HG02588 (cell line): ENCODE data around the gene WFIKKN1.
"Not testable (repeated sequence)": the region's sequence is repeated elsewhere in the genome, so short reads cannot be mapped to it uniquely, and the experiment has no call there.

Source experiments
- ATAC-seq: cut with Tn5 transposase; IDR thresholded peaks from one replicate; pipeline ENCODE4 v1.9.1; 2021; ENCODE audit warnings: mild to moderate bottlenecking, moderate library complexity; ENCODE audit not compliant: unreplicated experiment

WFIKKN1 gene

DNA sequence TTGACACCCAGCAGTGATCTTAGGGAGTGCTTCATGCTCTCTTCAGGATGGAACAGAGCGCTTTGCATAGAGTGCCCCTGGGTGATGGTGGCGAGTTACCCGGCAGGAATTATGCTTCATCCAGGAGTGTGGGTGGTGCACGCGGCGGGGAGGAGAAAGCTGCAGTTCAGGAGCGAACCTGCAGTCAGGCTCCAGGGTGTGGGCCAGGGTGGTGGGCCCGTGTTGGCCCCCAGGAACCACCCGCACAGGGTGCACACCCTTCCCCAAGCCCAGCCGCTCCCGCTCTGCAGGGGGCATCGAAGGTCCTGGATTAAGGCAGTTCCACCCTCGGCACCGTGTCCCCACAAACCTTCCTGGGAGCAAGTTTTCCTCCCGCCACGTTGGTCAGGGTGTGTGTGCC is 37.0 kb upstream of the WFIKKN1 start:
- no peak for ATAC-seq

GRCh38 chr16:595094-595528 is 35.7 kb upstream of the WFIKKN1 start:
- ATAC-seq: no peak

DNA sequence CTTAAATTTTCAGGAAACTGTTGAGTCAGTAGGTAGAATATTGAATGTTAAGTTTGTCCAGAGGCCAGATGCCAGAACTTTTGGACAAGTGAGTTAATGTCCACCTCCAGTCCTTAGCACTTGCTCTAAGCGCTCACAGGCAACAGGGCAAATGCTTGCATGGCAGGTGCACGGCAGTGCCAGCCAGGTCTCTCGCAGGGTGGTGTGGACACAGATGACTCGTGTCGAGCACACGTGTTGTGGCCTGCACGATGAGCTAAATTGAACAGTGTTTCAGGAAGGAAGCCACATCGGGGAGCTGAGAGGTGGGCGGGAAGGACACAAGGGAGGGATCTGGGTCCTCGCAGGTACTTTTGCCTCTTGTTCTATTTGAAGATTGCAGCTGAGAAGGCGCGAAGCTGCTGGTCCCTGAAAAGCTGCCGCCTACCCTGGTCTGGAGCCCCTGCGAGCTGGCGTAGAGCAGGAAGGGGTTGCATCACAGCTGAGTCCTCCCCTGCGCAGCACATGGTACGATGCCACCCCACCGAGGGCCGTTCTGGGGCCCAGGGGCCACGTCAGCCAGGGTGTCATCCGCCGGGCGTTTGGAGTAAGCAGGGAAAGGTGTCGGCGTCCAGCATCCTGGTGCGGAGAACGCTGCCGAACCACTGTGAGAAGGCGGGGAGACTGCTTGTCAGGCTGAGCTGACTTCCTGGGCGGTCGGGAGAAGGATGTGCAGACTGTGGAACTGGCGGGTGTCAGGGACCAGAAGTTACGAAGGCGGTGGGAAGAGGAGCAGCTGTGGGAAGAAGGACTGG is 34.6 kb upstream of the WFIKKN1 start:
- no peak for ATAC-seq

DNA sequence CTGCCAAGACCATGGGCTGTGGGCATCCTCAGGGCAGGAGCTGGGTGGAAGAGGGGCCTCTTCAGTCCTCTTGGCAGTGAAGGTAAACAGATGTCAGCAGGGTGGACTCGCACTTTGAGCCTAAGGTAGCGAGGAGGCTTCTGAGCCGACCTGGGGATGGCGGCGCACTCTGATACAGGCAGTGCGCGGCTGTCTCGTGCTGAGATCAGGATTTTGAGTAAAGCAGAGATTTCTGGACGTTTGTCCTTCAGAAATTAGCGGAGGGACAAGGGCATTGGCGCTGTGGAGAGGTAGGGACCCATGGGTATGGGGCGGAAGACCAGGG is 34.1 kb upstream of the WFIKKN1 start:
- ATAC-seq: no peak

GRCh38 chr16:597655-598054 is 33.1 kb upstream of the WFIKKN1 start:
- not testable (repeated sequence) for ATAC-seq

DNA sequence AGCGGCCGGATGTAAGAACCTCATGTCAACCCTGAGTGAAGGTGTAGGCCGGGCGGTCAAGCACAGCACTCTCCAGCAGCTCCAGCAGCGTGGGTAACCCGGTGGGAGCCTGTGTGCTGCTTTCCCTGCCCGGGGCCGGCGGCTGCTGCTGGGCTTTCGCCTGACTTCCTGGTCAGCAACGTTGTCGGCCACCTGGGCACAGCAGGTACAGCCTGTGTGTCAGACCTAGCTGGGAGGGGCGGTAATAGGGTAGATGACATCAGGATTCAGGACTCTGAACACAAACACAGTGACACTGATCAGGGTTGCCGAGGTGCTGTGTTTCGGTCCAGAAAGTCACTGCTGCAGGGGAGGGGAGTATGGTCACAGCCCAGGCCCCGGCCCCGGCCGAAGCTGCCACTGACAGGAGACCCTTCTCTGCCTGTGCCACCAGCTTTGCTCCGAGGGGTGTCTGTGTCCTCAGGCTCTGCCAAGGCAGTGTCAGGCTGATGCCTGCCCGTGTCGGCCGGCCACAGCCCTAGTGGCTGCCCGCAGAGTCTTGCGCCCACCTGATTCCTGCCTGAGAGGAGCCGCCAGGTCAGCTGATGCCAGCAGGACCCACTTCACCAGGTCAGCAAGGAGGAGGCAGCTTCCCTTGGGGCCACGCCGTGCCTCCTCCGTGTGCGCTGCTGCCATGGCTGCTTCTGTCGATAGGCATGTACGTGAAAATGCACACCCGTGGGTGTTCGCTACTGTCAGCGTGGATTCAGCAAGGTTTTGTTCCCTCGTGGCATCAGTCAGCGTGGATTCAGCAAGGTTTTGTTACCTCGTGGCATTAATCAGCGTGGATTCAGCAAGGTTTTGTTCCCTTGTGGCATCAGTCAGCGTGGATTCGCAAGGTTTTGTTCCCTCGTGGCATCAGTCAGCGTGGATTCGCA is 31.7 kb upstream of the WFIKKN1 start:
- ATAC-seq: no peak

- ATAC-seq: no peak
These were observed 30.0 kb upstream of the WFIKKN1 start for GRCh38 chr16:600781-601180.

GRCh38 chr16:603933-604332 is 26.9 kb upstream of the WFIKKN1 start:
- ATAC-seq: no peak

DNA sequence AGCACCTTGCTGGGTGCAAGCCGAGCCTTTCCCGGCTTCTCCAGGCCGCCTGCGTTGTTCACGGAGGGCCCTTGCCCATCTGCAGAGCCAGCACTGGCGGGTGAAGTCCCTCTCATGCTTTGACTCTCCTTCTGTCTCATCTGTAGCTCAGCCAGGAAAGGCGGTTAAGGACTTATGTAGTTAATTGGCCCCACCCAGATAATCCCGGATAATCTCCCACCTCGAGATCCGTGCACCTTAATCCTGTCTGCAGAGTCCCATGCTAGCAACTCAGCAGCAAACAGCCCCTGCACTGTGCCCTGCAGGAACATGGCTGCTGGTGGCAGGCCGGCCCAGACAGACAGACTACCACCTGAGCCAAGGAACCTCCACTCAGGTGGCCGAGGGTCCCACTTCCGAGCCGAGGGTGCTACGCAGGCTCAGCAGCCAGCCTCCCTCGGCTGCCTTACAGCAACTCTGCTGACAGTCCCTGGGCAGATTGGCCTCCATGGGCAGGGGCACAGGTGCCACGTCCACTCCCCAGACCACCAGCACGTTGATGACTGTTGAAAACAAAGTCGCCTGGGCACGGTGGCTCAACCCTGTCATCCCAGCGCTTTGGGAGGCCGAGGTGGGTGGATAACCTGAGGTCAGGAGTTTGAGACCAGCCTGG is 24.0 kb upstream of the WFIKKN1 start:
- no peak for ATAC-seq

GRCh38 chr16:608019-608418 is 22.8 kb upstream of the WFIKKN1 start:
- ATAC-seq: no peak

DNA sequence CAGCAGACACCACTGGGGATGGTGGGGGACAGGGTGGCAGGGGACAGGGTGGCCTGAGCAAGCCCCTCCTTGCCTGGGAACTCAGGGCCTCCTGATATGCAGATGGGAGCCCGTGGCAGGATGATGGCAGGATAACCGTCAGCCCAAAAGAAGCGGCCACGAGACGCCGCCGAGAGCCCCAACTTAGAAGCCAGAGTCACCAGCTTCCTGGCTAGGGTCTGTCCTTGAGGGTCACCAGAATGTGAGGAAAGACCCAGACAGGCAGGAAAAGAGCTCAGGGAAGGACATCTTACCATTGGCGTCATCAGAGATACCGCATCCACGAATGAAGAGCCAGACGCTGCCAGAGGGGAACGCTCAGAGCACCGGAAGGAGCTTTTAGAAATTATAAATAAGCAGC is 21.5 kb upstream of the WFIKKN1 start:
- ATAC-seq: no peak

GRCh38 chr16:609984-610383 is 20.8 kb upstream of the WFIKKN1 start:
- no peak for ATAC-seq

DNA sequence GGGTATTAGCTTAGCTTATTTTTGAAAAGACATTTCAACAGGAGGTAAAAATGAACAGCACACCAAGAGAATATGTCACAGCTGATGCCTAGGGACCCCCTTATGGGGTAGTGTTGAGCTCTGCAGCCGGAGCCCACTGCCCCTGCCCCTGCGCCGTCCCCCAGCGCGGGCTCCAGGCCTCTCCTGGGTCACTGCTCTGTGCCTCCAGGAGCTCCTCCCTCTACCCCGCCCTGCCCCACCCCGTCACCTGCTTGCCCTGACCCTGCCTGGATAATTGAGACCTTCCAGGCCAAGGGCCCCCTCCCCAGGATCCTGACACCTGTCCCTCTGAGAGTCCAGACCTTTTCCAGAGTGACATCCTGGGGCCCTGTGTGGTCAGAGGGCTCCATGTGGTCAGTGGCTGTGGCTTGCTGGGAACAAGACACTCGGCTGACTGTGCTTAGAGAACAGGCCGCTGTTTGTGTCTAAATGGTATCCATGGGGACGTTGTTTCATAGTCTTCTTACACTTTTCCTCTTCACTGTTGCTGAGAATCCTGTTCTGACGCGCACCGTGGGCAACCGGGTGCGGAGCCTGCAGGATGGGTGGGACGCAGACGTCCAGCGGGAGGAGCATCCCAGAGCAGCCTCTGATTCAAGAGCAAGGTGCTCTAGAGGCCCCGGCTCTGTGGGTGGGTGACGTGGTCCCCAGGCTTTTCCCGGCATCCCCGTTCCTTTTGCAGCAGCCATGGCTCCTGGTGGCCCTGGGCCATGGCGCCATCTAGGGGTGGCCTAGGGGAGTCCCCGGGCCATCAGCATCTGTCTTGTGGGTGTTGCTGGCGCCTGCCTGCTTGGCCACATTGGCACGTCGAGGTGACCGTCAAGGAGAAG is 20.0 kb upstream of the WFIKKN1 start:
- ATAC-seq: no peak

DNA sequence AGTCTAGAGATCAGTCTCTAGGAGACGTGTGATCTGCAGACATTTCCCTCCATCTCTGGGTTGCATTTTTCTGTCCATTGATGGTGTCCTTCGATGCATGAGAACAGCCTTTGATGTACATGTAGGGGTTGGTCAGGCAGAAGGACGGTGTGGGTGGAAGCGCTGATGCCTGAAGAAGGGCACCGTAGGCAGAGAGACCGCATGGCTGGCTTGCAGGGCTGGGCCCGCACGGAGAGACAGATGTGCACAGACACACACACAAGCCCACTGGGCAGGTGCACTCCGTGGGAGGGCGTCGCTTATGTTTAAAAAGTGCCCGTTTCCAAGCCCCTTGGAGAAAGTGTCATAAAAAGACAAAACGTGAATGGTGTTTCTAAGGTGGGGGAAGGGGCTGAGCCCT is 15.7 kb upstream of the WFIKKN1 start:
- ATAC-seq: no peak

GRCh38 chr16:616733-617586 is 13.8 kb upstream of the WFIKKN1 start:
- no peak for ATAC-seq

DNA sequence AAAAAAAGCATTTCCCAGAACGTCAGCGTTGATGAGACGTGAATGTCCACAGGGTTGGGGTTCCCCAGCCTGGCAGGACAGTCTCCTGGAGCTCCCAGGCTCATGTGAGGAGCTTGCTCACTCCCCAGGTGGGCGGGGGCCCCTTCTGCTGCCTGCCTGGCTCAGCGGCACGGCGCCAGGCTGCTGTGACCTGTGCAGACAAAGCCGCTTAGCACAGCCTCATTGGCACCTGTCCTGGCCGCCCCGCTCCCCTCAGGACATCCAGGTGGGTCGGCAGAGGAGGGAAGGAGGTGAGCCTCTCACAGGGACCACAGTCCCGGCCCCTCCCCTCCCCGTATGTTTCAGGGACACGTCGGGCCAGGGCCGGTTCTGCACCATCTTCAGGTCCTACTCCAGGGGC is 12.9 kb upstream of the WFIKKN1 start:
- no peak for ATAC-seq

- ATAC-seq: no peak
These were observed 11.2 kb upstream of the WFIKKN1 start for GRCh38 chr16:619476-620100.

DNA sequence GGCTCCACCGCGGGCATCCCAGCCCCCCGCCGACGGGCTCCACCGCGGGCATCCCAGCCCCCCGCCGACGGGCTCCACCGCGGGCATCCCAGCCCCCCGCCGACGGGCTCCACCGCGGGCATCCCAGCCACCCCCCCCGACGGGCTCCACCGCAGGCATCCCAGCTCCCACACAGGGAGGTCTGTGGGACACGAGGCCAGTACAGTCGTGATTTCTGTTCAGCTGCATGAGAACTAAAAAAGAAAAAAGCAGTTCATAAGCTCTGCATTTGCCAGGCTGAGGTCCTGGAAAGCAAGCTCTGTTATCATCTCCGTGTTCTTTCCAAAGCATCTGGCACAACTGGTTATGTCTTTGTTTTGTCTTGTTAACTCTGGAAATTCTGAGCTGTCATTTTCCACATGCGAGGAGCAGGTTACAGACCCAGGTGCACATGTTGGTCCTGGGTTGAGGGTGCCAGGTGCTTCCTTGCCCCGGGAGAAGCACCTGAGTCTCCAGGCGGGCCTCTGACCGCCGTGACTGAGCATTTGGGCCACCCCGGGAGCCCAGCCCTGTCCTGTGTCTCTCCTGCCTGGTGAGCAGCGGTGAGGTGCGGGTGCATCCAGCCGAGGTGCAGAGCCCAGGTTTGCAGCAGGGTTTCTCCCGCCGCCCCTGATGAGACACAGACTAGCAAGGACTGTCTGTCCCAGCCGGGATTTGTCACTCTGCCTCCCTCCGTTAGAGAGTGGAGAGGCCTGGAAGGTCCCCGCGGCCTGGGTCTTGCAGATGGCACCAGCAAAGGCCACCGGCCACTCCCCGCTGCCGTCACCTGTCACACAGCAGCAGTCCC is 9.9 kb upstream of the WFIKKN1 start:
- ATAC-seq: no peak
